ENCODE measurements around the gene MYLK.

MYLK gene

DNA sequence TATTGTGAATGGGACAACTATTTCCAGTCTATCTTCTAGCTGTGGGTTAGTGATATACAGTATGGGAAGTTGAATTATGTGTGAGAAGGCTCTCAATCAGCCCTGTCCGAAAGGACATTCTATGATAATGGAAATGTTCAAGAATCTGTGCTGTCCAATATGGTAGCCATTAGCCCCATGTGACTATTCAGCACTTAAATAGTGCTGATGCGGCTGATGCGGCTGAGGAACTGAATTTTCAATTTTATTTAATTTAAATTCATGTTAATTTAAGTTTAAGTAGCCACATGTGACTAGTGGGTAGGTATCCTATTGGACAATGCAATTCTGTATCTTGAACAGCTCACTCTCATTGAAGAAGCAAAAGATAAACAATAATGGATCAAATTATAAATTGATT, 98.5 kb downstream of the MYLK start:
- Histone ChIP-seq H3K27me3 (ENCODE audit: insufficient read depth, low read length) (no peaks in the 10 kb centered on the region), H3K4me2 (ENCODE audit: low read length) (no peak overlapping the region), H3K9me2 (ENCODE audit: low read depth, low read length) (no peaks in the 10 kb centered on the region), H3K27ac (ENCODE audit: low read depth, low read length, poor library complexity, severe bottlenecking) (no peak overlapping the region), H3K79me2 (ENCODE audit: insufficient read depth, low read length) (no peaks in the 10 kb centered on the region), H3K36me3 (ENCODE audit: insufficient read depth, low read length) (no peaks in the 10 kb centered on the region), H3K4me3 (ENCODE audit: low read depth, low read length, poor library complexity, severe bottlenecking) (no peak overlapping the region), H3K4me1 (ENCODE audit: insufficient read depth, low read length, severe bottlenecking) (no peaks in the 10 kb centered on the region), H3K9ac (ENCODE audit: low read length) (no peak overlapping the region), H3F3A (ENCODE audit: insufficient read depth, low read length) (no peaks in the 10 kb centered on the region), H2AFZ (ENCODE audit: low read length) (no peak overlapping the region), H3K9me3 (ENCODE audit: low read length) (no peaks in the 10 kb centered on the region), H4K20me1 (ENCODE audit: insufficient read depth, low read length) (no peaks in the 10 kb centered on the region)
- TF ChIP-seq EZH2 (IDR thresholded peaks at IDR 0.05; ENCODE audit: borderline replicate concordance, low read length) = no peak
- TF ChIP-seq, protein P1, sequence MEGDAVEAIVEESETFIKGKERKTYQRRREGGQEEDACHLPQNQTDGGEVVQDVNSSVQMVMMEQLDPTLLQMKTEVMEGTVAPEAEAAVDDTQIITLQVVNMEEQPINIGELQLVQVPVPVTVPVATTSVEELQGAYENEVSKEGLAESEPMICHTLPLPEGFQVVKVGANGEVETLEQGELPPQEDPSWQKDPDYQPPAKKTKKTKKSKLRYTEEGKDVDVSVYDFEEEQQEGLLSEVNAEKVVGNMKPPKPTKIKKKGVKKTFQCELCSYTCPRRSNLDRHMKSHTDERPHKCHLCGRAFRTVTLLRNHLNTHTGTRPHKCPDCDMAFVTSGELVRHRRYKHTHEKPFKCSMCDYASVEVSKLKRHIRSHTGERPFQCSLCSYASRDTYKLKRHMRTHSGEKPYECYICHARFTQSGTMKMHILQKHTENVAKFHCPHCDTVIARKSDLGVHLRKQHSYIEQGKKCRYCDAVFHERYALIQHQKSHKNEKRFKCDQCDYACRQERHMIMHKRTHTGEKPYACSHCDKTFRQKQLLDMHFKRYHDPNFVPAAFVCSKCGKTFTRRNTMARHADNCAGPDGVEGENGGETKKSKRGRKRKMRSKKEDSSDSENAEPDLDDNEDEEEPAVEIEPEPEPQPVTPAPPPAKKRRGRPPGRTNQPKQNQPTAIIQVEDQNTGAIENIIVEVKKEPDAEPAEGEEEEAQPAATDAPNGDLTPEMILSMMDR (IDR thresholded peaks at IDR 0.05; ENCODE audit: low read length) = no peak

GRCh38 chr3:123783811-123784210, 100.3 kb downstream of the MYLK start:
- Histone ChIP-seq H3K9me3 (ENCODE audit: low read length) (no peaks in the 10 kb centered on the region), H3K9ac (ENCODE audit: low read length) (no peak overlapping the region), H4K20me1 (ENCODE audit: insufficient read depth, low read length) (no peaks in the 10 kb centered on the region), H3K4me3 (ENCODE audit: low read depth, low read length, poor library complexity, severe bottlenecking) (no peak overlapping the region), H3F3A (ENCODE audit: insufficient read depth, low read length) (no peaks in the 10 kb centered on the region), H3K4me1 (ENCODE audit: insufficient read depth, low read length, severe bottlenecking) (no peaks in the 10 kb centered on the region), H3K9me2 (ENCODE audit: low read depth, low read length) (no peaks in the 10 kb centered on the region), H3K79me2 (ENCODE audit: insufficient read depth, low read length) (no peaks in the 10 kb centered on the region), H3K4me2 (ENCODE audit: low read length) (no peak overlapping the region), H3K27me3 (ENCODE audit: insufficient read depth, low read length) (no peaks in the 10 kb centered on the region), H3K27ac (ENCODE audit: low read depth, low read length, poor library complexity, severe bottlenecking) (no peak overlapping the region), H3K36me3 (ENCODE audit: insufficient read depth, low read length) (no peaks in the 10 kb centered on the region), H2AFZ (ENCODE audit: low read length) (no peak overlapping the region)
- TF ChIP-seq, protein P1 (IDR thresholded peaks at IDR 0.05; ENCODE audit: low read length) = no peak

DNA sequence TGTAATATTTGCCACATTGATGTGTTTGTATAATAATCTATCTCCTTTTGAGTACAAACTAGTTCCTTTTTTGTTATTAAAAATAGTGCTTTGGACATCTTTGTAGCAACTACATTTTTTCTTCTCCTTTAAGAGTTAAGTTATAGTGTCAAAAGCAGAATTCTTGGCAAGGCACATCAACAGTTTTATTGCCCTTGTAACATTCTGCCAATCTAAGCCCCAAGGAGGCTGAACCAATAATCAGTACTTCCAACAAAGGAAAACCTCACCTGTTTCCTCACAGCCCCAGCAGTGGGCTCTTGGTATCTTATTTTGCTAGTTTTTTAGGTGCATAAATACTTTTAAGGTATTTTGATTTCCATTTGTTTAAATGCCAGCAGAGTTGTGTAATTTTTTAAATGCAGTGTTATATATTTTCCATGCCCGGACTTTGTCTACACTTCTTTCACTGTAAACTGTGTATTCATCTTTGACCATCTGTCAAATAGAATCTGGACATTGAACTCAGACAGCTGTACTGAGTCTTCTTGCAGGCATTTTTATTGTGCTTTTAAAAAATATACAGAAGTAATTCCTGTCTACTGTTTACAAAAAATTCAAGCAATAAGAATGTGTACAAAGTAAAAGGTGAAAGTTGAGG, 101.0 kb downstream of the MYLK start:
- Histone ChIP-seq H3K36me3 (ENCODE audit: insufficient read depth, low read length) (no peaks in the 10 kb centered on the region), H3K9me2 (ENCODE audit: low read depth, low read length) (no peaks in the 10 kb centered on the region), H3K27ac (ENCODE audit: low read depth, low read length, poor library complexity, severe bottlenecking) (no peak overlapping the region), H4K20me1 (ENCODE audit: insufficient read depth, low read length) (no peaks in the 10 kb centered on the region), H3K27me3 (ENCODE audit: insufficient read depth, low read length) (no peaks in the 10 kb centered on the region), H3F3A (ENCODE audit: insufficient read depth, low read length) (no peaks in the 10 kb centered on the region), H3K9ac (ENCODE audit: low read length) (no peak overlapping the region), H3K4me3 (ENCODE audit: low read depth, low read length, poor library complexity, severe bottlenecking) (no peak overlapping the region), H3K4me1 (ENCODE audit: insufficient read depth, low read length, severe bottlenecking) (no peaks in the 10 kb centered on the region), H3K4me2 (ENCODE audit: low read length) (no peak overlapping the region), H3K79me2 (ENCODE audit: insufficient read depth, low read length) (no peaks in the 10 kb centered on the region), H2AFZ (ENCODE audit: low read length) (no peak overlapping the region), H3K9me3 (ENCODE audit: low read length) (no peaks in the 10 kb centered on the region)
- no peak for TF ChIP-seq EZH2 (IDR thresholded peaks at IDR 0.05; ENCODE audit: borderline replicate concordance, low read length)
- TF ChIP-seq, protein P1 (IDR thresholded peaks at IDR 0.05; ENCODE audit: low read length) = no peak

All from OCI-LY1 (cell line).